Keratinocyte (primary cell): Measurements from ENCODE around the gene TTLL8.

Experiments used
- CTCF ChIP-seq, 3 experiments: IDR thresholded peaks in 1 of 3; conservative IDR thresholded peaks in 1 of 3; optimal IDR thresholded peaks in 1 of 3; 2 replicates in 2 of 3; 3 replicates in 1 of 3; pipeline versions ENCODE3 to v1.5.1; 2011; ENCODE audit warnings: low read length in 3 of 3, mild to moderate bottlenecking in 3 of 3, moderate library complexity in 2 of 3, control low read depth in 1 of 3, inconsistent platforms in 1 of 3; ENCODE audit not compliant: insufficient read depth in 2 of 3; ENCODE audit errors: extremely low read depth in 1 of 3
- EZH2 ChIP-seq: IDR thresholded peaks from one replicate; pipeline ENCODE4 v1.6.1; 2012; ENCODE audit warnings: inconsistent platforms, mild to moderate bottlenecking, low read length, moderate library complexity

GRCh38 chr22:49998718-49999062 lies 59.4 kb downstream of the TTLL8 start:
- TF ChIP-seq CTCF (optimal IDR thresholded peaks at IDR 0.05 in 1 of 3, IDR thresholded peaks at IDR 0.05 in 1 of 3, conservative IDR thresholded peaks at IDR 0.05 in 1 of 3; ENCODE audit: extremely low read depth in 1 of 3, insufficient read depth in 2 of 3, low read length in 3 of 3), result no peak
- TF ChIP-seq EZH2, result no peak
